Stomach smooth muscle (tissue), 2 donors: ENCODE results near the gene SLC6A16.

Experiments
- H3K27ac ChIP-seq: one replicate; pipeline ENCODE4 v1.7.0; 2013; ENCODE audit warnings: mild to moderate bottlenecking, low read length, inconsistent platforms
- H3K27me3 ChIP-seq, 2 donors: one replicate each; pipeline ENCODE4 v1.7.0; 2013; ENCODE audit warnings: low read length in 2 of 2; ENCODE audit not compliant: insufficient read depth in 2 of 2, control insufficient read depth in 1 of 2
- H3K36me3 ChIP-seq, 2 donors: one replicate each; pipeline ENCODE4 v1.7.0; 2013; ENCODE audit warnings: low read length in 2 of 2; ENCODE audit not compliant: control insufficient read depth in 2 of 2, insufficient read depth in 2 of 2
- H3K4me1 ChIP-seq: one replicate; pipeline ENCODE4 v1.7.0; 2013; ENCODE audit warnings: low read length; ENCODE audit not compliant: control insufficient read depth, insufficient read depth
- H3K4me3 ChIP-seq, 2 donors: one replicate each; pipeline ENCODE4 v1.7.0; 2013; ENCODE audit warnings: low read length in 2 of 2
- H3K9ac ChIP-seq, 2 donors: one replicate each; pipeline ENCODE4 v1.7.0; 2013; ENCODE audit warnings: low read length in 2 of 2, mild to moderate bottlenecking in 1 of 2
- H3K9me3 ChIP-seq, 2 donors: one replicate each; pipeline ENCODE4 v1.7.0; 2013; ENCODE audit warnings: low read length in 2 of 2; ENCODE audit not compliant: control insufficient read depth in 2 of 2
- donor health status: healthy.
- donor health status: Pancreatic carcinoma.

SLC6A16 gene

DNA sequence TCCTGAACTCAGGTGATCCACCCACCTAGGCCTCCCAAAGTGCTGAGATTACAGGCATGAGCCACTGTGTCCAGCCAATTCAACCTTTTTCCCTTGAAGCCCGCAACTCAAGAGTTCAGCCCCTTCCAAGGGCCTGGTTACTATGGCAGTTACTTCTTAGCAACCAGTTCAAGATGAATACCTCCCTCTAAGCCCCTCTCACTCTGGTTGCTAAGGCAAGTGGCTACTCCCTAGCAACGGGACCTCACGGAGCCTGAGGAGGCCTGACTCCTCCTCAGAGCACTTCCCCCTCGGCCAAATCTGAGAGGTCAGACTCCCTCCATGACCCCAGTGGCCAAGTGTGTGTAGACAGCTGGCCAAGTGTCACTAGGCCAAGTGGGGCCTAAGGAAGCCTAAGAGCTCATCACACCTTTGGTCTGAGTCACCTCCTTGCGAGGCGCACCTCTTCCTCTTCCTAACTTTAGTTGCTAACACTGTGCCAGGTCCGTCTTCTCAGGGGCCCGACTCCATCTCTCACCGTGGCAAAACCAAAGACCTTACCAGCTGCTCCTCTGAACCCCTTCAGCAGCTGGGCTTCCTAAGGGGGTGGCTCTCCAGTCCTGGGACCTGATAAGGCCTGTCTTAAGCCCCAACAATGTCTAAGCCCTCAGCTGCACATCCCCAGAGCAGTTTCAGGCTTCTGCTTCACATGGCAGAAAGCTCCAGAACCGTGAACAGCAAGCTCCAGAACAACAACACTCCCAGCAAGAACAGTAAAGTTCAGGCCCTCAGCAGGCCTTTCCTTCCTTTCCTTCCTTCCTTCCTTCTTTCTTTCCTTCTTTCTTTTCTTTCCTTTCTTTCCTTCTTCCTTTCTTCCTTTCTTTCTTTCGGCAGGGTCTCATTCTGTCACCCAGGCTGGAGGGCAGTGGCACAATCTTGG, 19.8 kb upstream of the SLC6A16 start:
- Histone ChIP-seq H3K4me1 (peaks cover 5% of the 10 kb centered on the region), H3K27me3 (no peaks in the 10 kb centered on the region), H3K27ac (no peak overlapping the region), H3K9ac (no peak overlapping the region), H3K9me3 (no peaks in the 10 kb centered on the region), H3K4me3 (no peak overlapping the region), H3K36me3 (peaks cover 36 to 59% of the 10 kb centered on the region in 2 donors)

DNA sequence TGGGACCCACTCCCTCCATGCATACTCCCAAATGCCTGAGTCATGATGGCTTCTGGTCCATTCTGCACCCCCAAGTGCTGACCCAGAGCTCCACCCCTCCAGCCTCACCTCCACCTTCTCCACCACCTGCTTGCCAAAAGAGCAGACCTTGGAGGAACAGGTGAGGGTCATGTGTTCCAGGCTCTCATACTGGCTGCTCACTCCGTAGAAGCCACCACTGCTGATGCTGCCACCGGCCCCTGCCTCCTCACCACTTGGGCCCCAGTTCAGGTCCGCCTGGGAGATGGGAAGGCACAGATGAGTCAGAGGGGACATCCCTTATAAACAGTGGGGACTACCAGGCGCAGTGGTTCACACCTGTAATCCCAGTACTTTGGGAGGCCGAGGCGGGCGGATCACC, 18.1 kb upstream of the SLC6A16 start:
- Histone ChIP-seq H3K27me3 (no peaks in the 10 kb centered on the region), H3K9ac (no peak overlapping the region), H3K4me3 (no peak overlapping the region), H3K9me3 (no peaks in the 10 kb centered on the region), H3K36me3 (peaks cover 28 to 51% of the 10 kb centered on the region in 2 donors), H3K4me1 (peaks cover 18% of the 10 kb centered on the region), H3K27ac (no peak overlapping the region)

DNA sequence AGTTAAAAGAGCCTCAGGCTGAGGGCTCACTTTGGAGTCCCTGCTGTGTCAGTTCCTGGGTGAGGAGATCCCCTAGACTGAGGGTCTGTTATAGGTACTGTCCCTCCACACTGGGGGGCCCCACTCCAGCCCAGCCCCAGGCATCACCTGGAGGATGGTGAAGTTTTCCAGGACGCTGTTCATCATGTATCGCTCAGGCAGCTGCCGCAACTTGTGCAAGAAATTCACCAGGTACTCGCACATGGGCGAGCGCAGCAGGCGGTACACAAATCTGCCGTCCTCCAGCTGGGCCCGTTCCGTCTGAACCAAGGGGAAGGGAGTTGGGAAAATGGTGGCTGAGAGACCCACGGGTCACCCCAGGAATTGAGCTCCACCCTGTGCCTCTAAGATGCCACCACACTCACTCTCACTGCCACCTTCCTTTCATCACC, 17.3 kb upstream of the SLC6A16 start:
- Histone ChIP-seq H3K4me3 (no peak overlapping the region), H3K4me1 (peaks cover 18% of the 10 kb centered on the region), H3K27ac (no peak overlapping the region), H3K27me3 (no peaks in the 10 kb centered on the region), H3K9ac (no peak overlapping the region), H3K36me3 (peaks cover 20 to 43% of the 10 kb centered on the region in 2 donors), H3K9me3 (no peaks in the 10 kb centered on the region)

DNA sequence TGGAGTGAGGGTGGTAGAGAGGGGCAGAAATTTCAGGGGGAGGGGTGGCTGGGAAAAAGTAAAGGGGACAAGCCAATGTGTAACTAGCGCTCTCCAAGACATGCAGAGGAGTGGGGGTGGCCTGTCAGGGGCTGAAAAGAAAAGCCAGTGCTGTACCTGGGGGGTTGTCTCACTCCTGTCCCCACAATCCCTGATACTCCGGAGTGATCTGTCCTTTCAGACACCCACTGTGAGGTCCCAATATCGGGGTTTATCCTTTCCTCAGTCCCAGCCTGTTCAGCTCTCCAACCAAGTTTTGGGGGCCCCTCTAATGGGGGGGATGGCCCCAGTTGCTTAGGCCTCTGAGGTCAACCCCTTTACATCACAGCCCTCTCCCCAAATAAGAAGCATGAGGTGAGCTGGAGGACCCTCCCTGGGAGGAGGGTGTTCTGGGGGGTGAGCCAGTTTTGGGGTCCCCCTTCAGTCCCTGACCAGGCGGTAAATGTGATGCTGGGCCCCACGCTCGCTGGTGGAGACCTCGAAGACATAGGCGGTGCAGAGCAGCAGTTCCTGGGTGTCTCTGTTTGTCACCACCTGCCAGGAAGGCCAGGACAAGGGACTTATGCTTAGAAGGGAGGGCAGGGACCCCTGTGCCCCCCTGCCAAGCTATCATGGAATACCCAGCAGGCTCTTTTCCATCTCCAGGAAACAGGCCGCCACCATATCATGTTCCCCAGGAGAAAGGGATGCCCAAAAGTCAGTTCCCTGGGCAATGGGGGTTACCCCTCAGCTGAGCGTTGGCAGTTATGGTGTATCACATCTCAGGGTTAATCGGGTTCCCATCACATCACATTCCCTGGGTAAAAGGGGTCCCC, 16.1 kb upstream of the SLC6A16 start:
- Histone ChIP-seq H3K9me3 (no peaks in the 10 kb centered on the region), H3K27me3 (no peaks in the 10 kb centered on the region), H3K27ac (peak overlapping the region; percentile 92), H3K36me3 (peaks cover 14 to 32% of the 10 kb centered on the region in 2 donors), H3K9ac (no peak overlapping the region), H3K4me1 (peaks cover 18% of the 10 kb centered on the region), H3K4me3 (no peak overlapping the region)

DNA sequence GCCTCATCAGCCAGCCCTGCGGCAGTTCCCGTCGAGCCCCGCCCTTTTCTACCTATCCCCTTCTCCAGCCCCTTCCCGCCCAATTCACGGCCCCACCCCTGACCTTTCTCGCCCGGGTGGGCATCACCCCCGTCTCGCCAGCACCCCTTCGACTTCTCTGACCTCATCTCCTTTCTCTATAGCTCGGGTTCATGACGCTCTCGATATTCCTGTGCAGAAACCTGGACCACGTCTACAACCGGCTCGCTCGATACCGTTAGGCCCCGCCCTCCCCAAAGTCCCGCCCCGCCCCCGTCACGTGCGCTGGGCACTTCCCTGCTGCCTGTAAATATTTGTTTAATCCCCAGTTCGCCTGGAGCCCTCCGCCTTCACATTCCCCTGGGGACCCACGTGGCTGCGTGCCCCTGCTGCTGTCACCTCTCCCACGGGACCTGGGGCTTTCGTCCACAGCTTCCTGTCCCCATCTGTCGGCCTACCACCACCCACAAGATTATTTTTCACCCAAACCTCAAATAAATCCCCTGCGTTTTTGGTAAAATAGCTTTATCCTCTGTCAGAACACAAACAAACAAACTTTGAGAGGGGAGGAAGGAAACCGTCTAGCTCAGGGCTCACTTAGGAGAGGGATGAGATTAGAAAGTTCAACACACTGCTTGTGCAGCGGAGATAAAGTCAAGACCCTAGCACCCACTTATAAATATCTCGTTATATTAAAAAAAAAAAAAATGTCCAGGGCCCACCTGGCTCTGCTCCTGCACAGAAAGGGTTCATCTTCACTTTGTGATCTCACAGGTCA, 15.3 kb upstream of the SLC6A16 start:
- H3K9ac ChIP-seq = peak overlapping the region in 1 of 2 donors; percentile 55

DNA sequence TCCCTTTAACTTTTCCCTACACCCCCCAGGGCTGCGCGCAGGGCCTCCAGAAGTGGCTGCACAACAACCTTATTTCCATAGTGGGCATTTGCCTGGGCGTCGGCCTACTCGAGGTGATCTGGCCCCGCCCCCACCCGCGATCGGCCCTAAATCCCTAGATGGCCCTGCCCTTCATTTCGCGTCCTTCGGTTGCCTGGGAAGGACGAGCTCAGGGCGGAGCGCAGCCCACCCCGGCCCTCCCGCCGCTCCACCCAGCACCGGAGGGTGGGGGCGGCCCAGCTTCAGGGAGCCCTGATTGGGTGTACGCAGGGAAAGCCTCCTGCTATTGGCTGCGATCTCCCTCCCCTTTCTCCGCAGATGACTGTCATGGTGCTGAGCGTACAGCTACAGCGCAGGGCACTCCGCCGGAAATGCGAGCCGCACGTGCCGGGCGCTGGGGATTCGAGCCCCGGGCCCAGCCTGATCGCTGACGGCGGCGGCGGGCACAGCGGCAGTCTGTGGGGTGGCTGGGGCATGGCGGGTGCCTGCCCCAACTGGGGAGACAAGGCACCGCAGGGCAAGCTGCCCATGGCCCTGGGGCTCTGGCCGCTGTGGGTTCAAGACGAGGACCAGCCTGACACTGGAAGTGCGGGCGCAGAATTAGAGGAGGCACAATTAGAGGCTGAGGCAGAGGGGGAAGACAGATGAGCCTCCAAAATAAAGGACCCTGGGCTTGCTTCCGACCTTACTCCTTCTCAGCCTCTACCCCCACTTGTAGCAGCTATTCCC, 14.5 kb upstream of the SLC6A16 start:
- H3K27me3 ChIP-seq = no peaks in the 10 kb centered on the region
- peak overlapping the region; percentile 92 for H3K27ac ChIP-seq
- peaks cover 4 to 22% of the 10 kb centered on the region in 2 donors for H3K36me3 ChIP-seq
- peak overlapping the region; percentile 64 to 76 for H3K4me3 ChIP-seq
- peaks cover 18% of the 10 kb centered on the region for H3K4me1 ChIP-seq
- H3K9ac ChIP-seq = peak overlapping the region; percentile 48 to 60
- no peaks in the 10 kb centered on the region for H3K9me3 ChIP-seq

More for the DNA sequence above, 15.3 kb upstream of the SLC6A16 start:
- Histone ChIP-seq H3K36me3 (peaks cover 10 to 29% of the 10 kb centered on the region in 2 donors), H3K27ac (peak overlapping the region; percentile 92), H3K9me3 (no peaks in the 10 kb centered on the region), H3K27me3 (no peaks in the 10 kb centered on the region), H3K4me1 (peaks cover 18% of the 10 kb centered on the region), H3K4me3 (peak overlapping the region; percentile 38 to 73)

DNA sequence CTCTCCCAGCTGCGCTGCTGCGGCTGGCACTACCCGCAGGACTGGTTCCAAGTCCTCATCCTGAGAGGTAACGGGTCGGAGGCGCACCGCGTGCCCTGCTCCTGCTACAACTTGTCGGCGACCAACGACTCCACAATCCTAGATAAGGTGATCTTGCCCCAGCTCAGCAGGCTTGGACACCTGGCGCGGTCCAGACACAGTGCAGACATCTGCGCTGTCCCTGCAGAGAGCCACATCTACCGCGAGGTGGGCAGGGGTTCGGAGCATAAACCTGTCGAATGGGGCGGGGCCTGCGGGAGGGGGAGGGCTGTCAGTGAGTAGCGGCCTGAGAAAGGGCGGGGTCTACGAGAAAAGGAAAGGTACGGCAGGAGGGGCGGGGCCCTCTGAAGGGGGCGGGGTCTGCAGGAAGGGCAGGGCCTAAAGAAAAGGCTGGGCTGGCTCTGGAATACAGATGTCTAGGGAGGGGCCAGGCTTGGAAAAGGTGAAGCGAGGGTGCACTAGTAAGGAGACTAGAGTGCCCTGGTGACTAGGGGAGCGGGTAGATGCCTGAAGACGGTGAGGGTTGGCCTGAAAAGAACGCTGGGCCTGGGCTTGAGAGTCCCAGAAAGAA, 13.8 kb upstream of the SLC6A16 start:
- Histone ChIP-seq H3K36me3 (peaks cover 4 to 20% of the 10 kb centered on the region in 2 donors), H3K9ac (peak overlapping the region; percentile 48 to 64), H3K9me3 (no peaks in the 10 kb centered on the region), H3K4me1 (peaks cover 18% of the 10 kb centered on the region), H3K4me3 (peak overlapping the region; percentile 64 to 76), H3K27ac (peak overlapping the region; percentile 92), H3K27me3 (no peaks in the 10 kb centered on the region)

DNA sequence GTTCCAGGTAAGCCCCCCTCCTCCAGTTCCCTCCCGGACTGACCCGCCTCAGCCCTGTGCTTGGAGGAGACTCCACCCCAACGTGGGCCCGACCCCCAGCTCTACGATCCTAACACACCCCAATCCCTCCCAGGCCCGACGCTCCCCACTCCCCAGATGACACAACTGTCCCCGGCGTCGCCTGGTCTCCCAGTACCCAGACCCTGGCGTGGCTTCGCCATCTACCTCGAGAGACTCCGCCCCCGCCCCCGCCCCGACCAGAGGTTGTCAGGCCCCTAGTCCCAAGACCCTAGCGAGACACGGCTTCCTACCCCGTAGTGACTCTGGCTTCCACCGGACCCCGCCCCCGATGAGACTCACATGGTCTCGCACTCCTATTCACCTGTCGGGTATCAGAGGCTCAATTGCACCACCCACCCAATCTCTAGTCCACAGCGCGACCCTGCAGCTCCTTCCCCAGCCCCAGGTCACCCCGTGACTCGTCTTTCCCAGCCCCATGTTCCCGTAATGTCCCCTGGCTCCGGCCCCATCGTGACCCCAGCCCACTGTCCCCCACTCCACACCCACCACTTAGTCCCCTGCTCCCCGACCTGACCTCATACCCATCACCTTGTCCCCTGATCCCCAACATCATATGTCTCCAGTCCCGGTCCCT, 13.2 kb upstream of the SLC6A16 start:
- peaks cover 18% of the 10 kb centered on the region for H3K4me1 ChIP-seq
- H3K27me3 ChIP-seq = no peaks in the 10 kb centered on the region
- peak overlapping the region; percentile 92 for H3K27ac ChIP-seq
- no peaks in the 10 kb centered on the region for H3K9me3 ChIP-seq
- peaks cover 4 to 15% of the 10 kb centered on the region in 2 donors for H3K36me3 ChIP-seq
- peak overlapping the region; percentile 45 to 64 for H3K9ac ChIP-seq
- peak overlapping the region; percentile 64 to 76 for H3K4me3 ChIP-seq
